Retinal pigment epithelial cell (primary cell): Measurements from ENCODE around the gene ARHGDIB.

Experiments used
- DNase-seq: peaks from one replicate; pipeline ENCODE4 v3.0.0-alpha.2; 2010; ENCODE audit warnings: low read depth
- H3K4me3 ChIP-seq: 2 replicates; pipeline ENCODE4 v1.5.1; 2011; ENCODE audit warnings: mild to moderate bottlenecking, low read length, control low read depth, moderate library complexity
- TF ChIP-seq, protein P1 (sequence below): conservative IDR thresholded peaks from 2 replicates; pipeline ENCODE4 v1.5.1; 2011; ENCODE audit warnings: low read depth, low read length, control low read depth, inconsistent platforms

The ARHGDIB gene

GRCh38 chr12:14984036-14984435 lies 22.6 kb upstream of the ARHGDIB start:
- TF ChIP-seq, protein P1, sequence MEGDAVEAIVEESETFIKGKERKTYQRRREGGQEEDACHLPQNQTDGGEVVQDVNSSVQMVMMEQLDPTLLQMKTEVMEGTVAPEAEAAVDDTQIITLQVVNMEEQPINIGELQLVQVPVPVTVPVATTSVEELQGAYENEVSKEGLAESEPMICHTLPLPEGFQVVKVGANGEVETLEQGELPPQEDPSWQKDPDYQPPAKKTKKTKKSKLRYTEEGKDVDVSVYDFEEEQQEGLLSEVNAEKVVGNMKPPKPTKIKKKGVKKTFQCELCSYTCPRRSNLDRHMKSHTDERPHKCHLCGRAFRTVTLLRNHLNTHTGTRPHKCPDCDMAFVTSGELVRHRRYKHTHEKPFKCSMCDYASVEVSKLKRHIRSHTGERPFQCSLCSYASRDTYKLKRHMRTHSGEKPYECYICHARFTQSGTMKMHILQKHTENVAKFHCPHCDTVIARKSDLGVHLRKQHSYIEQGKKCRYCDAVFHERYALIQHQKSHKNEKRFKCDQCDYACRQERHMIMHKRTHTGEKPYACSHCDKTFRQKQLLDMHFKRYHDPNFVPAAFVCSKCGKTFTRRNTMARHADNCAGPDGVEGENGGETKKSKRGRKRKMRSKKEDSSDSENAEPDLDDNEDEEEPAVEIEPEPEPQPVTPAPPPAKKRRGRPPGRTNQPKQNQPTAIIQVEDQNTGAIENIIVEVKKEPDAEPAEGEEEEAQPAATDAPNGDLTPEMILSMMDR: no peak
- DNase-seq: no peak
- no peak overlapping the region for H3K4me3 ChIP-seq

- no peak overlapping the region for H3K4me3 ChIP-seq
- no peak for DNase-seq
- TF ChIP-seq, protein P1: no peak
Observed at GRCh38 chr12:14982991-14983390, 21.6 kb upstream of the ARHGDIB start.

DNA sequence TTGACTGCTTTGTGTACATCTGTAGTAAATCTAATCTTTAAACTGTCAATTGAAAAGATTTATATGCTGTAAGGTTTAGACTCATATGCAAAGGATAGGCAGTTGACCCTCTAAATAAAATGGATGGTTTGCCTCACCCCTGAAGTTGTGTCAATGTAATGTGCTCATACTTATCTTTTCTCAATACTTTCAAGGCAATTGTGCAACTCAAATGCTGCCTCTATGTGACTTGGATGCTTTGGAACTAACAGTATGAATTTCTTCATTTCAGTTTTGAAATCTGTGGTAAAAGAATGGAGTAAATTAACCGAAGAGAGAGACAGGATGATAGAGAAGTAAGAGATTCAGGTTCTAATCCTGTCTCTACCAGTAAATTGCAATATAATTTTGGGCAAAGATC lies 21.2 kb upstream of the ARHGDIB start:
- H3K4me3 ChIP-seq: no peak overlapping the region
- DNase-seq: no peak
- TF ChIP-seq, protein P1: no peak

- TF ChIP-seq, protein P1: no peak
- DNase-seq: no peak
- no peak overlapping the region for H3K4me3 ChIP-seq
Observed at GRCh38 chr12:14981049-14981448, 19.6 kb upstream of the ARHGDIB start.

- TF ChIP-seq, protein P1: no peak
- DNase-seq: no peak
- H3K4me3 ChIP-seq: no peak overlapping the region
Observed at GRCh38 chr12:14979468-14979867, 18.1 kb upstream of the ARHGDIB start.

DNA sequence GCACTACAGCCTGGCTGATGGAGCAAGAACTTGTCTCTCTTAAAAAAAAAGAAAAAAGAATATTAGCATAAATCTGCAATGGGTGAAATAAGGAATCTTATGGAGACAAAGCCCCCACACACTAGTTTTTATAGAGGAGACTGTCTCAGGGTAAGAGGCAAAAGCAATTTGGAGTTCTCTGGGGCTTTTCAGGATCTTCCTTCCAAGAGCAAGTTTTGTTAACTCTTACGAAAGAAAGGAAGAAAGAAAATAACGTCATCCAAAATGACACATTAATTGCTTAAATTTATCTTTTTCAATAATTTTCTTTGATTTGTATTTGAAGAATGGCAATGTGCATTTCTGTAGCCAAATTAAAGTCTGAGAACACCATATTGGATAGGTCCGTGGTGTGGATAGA lies 15.3 kb upstream of the ARHGDIB start:
- no peak overlapping the region for H3K4me3 ChIP-seq
- no peak for DNase-seq
- TF ChIP-seq, protein P1: no peak

GRCh38 chr12:14975457-14975856 lies 14.1 kb upstream of the ARHGDIB start:
- no peak for DNase-seq
- TF ChIP-seq, protein P1: no peak
- H3K4me3 ChIP-seq: no peak overlapping the region
